ENCODE measurements around the gene KLHDC7A. TPM values are rescaled to one million over a fixed set of nuclear protein-coding genes. Genes with fewer than 3 reads are reported as not detected.

The KLHDC7A gene
- total RNA-seq, 4 donors from 2014 or later: 0.48 to 7.6 (median 1.3) TPM

- TF ChIP-seq CTCF (IDR thresholded peaks at IDR 0.05): no peak
- no peak for TF ChIP-seq POLR2A (IDR thresholded peaks at IDR 0.05)
- Histone ChIP-seq H3K27ac (peak overlapping the region; percentile 50 to 81 (median 72)), H3K27me3 (peaks cover 0 to 45% (median 0%) of the 10 kb centered on the region in 4 donors), H3K4me3 (no peak overlapping the region), H3K36me3 (no peaks in the 10 kb centered on the region), H3K4me1 (peaks cover 0 to 21% (median 0%) of the 10 kb centered on the region in 3 donors), H3K9me3 (no peaks in the 10 kb centered on the region)
- no peak for DNase-seq
- WGBS, 2 donors: 41 to 71% methylated on average over 8 of the region's 8 CpGs
- intact Hi-C loops (cut with DNase I): no loop called here
Observed at GRCh38 chr1:18464665-18465050, 16.1 kb upstream of the KLHDC7A start.

- H3K9me3 ChIP-seq: no peaks in the 10 kb centered on the region
- no peak for DNase-seq
- no peak overlapping the region for H3K27ac ChIP-seq
- 39 to 41% methylated on average over 4 to 7 of the region's 7 CpGs for WGBS, 2 donors
- H3K4me3 ChIP-seq: no peak overlapping the region
- no peak for TF ChIP-seq POLR2A (IDR thresholded peaks at IDR 0.05)
- no peak for TF ChIP-seq CTCF (IDR thresholded peaks at IDR 0.05)
- H3K27me3 ChIP-seq: peaks cover 0 to 28% (median 0%) of the 10 kb centered on the region in 4 donors
- H3K4me1 ChIP-seq: peaks cover 0 to 21% (median 0%) of the 10 kb centered on the region in 3 donors
- intact Hi-C loops (cut with DNase I): no loop called here
- no peaks in the 10 kb centered on the region for H3K36me3 ChIP-seq
Observed at GRCh38 chr1:18466676-18467075, 14.1 kb upstream of the KLHDC7A start.

GRCh38 chr1:18468570-18468969 lies 12.2 kb upstream of the KLHDC7A start:
- Histone ChIP-seq H3K9me3 (no peaks in the 10 kb centered on the region), H3K27me3 (peaks cover 0 to 25% (median 0%) of the 10 kb centered on the region in 4 donors), H3K4me1 (peaks cover 0 to 15% (median 0%) of the 10 kb centered on the region in 3 donors), H3K36me3 (no peaks in the 10 kb centered on the region), H3K27ac (no peak overlapping the region), H3K4me3 (no peak overlapping the region)
- intact Hi-C loops (cut with DNase I): no loop called here
- 67 to 73% methylated on average over 6 of the region's 6 CpGs for WGBS, 2 donors
- TF ChIP-seq CTCF (IDR thresholded peaks at IDR 0.05) (no peak), POLR2A (IDR thresholded peaks at IDR 0.05) (no peak)
- no peak for DNase-seq

GRCh38 chr1:18469514-18469913 lies 11.2 kb upstream of the KLHDC7A start:
- Histone ChIP-seq H3K36me3 (no peaks in the 10 kb centered on the region), H3K27me3 (peaks cover 0 to 25% (median 0%) of the 10 kb centered on the region in 4 donors), H3K4me3 (no peak overlapping the region), H3K27ac (no peak overlapping the region), H3K9me3 (no peaks in the 10 kb centered on the region), H3K4me1 (peaks cover 0 to 7% (median 0%) of the 10 kb centered on the region in 3 donors)
- intact Hi-C loops (cut with DNase I): no loop called here
- TF ChIP-seq CTCF (IDR thresholded peaks at IDR 0.05): no peak
- no peak for TF ChIP-seq POLR2A (IDR thresholded peaks at IDR 0.05)
- no peak for DNase-seq
- WGBS, 2 donors: 50 to 58% methylated on average over 8 of the region's 8 CpGs

GRCh38 chr1:18470671-18471355 lies 9.9 kb upstream of the KLHDC7A start:
- intact Hi-C loops (cut with DNase I): no loop called here
- peaks cover 0 to 25% (median 0%) of the 10 kb centered on the region in 4 donors for H3K27me3 ChIP-seq
- 62 to 64% methylated on average over 12 of the region's 12 CpGs for WGBS, 2 donors
- H3K4me1 ChIP-seq: no peaks in the 10 kb centered on the region
- no peak for DNase-seq
- TF ChIP-seq CTCF (IDR thresholded peaks at IDR 0.05): no peak
- no peak for TF ChIP-seq POLR2A (IDR thresholded peaks at IDR 0.05)
- H3K9me3 ChIP-seq: no peaks in the 10 kb centered on the region
- no peaks in the 10 kb centered on the region for H3K36me3 ChIP-seq
- H3K4me3 ChIP-seq: no peak overlapping the region
- H3K27ac ChIP-seq: no peak overlapping the region

All from esophagus squamous epithelium (tissue), 5 donors.